AG09309 (cell line): ENCODE results near the gene SMTNL2.

Source experiments
- DNase-seq: peaks from one replicate; pipeline ENCODE4 v3.0.0-alpha.2; 2010; ENCODE audit warnings: low read depth
- H3K4me3 ChIP-seq: 2 replicates; pipeline ENCODE4 v1.5.1; 2011; ENCODE audit warnings: mild to moderate bottlenecking, low read depth, low read length, moderate library complexity; ENCODE audit not compliant: control insufficient read depth
- TF ChIP-seq, protein P1 (sequence below): IDR thresholded peaks from 2 replicates; pipeline ENCODE4 v1.5.1; 2011; ENCODE audit warnings: mild to moderate bottlenecking, low read depth, low read length, inconsistent platforms; ENCODE audit not compliant: insufficient read depth, control insufficient read depth; ENCODE audit errors: missing control alignments

The SMTNL2 gene

DNA sequence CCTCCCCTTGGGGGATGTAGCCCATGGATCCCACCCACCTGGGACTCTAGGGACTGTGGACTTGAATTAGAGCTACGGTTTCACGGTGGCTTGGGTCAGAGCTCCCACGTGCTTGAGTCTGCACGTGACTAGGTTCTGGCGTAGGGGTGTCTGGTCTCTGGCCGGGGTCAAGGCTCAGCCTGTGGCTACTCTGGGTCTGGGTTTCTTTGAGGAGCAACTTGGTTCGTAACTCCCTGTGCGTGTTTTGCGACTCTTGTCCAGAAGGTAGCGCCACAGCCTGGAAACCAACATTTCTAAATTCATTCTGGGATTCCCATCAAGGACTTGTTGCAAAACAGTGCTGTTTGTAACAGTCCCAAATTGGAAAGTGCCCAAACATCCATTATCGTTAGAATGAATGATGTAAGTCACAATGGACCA is 23.5 kb upstream of the SMTNL2 start:
- DNase-seq = no peak

DNA sequence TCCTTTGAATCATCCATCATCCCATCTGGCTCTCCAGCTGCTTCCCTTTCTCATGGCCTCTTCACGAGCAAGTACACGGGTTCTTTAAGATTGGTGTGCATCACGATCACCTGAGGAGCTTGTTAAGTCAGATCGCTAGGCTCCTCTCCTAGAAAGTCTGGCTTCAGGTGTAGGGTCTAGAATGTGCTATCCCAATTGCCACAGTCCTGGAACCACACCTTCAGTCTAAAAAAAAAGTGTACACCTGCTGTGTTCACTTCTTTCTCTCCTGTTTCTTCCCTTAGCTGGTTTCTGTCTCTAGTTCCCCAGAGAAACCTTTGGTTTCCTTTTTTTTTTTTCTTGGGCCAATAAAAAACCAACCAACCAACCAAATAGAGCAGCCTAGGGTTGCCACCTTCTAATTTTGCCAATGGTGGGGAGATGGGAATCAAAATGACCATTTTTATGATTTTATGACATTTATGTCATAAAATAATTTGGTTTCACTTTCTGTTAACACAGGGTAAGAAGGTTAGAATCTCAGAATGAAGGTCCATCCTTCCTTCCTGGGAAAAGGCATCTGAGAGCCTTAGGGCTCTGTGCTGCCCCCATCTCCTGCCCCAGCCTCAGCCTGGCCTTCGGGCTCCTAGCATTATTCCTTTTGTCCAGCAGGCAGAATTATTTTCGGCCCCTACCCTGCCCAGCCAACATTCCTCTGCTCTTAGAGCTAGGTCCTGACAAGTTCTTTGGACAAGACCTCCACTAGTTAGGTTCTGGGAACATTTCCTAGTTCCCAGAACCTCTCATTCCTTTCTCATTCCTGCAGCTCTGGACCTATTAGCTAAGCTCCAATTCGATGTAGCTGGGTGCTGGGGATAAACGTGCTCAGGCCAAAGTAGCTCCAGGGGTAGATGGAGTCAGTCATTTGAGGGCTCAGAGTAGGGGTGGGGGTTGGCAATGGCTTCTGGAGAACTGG is 22.0 kb upstream of the SMTNL2 start:
- TF ChIP-seq, protein P1, sequence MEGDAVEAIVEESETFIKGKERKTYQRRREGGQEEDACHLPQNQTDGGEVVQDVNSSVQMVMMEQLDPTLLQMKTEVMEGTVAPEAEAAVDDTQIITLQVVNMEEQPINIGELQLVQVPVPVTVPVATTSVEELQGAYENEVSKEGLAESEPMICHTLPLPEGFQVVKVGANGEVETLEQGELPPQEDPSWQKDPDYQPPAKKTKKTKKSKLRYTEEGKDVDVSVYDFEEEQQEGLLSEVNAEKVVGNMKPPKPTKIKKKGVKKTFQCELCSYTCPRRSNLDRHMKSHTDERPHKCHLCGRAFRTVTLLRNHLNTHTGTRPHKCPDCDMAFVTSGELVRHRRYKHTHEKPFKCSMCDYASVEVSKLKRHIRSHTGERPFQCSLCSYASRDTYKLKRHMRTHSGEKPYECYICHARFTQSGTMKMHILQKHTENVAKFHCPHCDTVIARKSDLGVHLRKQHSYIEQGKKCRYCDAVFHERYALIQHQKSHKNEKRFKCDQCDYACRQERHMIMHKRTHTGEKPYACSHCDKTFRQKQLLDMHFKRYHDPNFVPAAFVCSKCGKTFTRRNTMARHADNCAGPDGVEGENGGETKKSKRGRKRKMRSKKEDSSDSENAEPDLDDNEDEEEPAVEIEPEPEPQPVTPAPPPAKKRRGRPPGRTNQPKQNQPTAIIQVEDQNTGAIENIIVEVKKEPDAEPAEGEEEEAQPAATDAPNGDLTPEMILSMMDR = no peak
- DNase-seq = no peak
- H3K4me3 ChIP-seq = no peak overlapping the region

More for the DNA sequence above, 23.5 kb upstream of the SMTNL2 start:
- no peak overlapping the region for H3K4me3 ChIP-seq
- TF ChIP-seq, protein P1 = no peak

DNA sequence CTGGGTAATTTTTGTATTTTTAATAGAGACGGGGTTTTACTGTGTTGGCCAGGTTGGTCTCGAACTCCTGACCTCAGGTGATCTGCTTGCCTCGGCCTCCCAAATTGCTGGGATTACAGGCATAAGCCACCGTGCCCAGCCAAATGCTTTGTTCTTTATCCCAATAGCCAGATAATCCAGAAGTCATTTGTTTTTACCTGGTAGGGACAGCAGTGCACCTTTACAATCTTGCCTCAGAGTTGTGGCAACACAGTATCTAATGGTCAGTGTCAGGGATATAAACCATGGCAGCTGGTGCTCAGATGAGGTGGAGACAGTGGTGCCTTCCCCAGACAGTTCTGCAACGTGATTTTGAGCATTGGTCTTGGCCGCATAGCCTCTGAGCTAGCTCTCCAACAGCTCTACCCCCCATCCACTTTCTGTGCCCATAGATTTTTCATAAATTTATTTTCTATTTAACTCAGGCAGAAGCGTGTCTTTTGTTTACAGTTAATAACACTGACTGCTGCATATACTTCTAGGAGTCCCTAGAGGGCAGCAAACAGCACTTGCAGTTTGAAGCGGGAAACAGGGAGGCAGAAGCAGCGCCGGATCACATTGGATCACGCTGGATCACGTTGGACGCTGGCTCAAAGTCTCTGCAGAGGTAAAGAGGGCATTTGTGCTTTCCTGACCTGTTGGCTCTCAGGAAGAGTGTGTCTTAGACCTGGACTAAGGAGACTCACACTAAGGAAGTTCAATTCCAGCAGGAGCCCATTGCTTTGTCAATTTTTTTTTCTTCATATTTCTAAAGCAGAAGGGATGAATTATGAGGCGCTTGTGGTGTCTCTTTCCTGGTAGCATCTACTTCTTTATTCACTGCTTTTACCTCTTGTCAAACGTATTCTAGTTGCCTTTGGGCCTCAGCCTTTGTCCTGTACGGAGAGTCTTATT is 18.9 kb upstream of the SMTNL2 start:
- H3K4me3 ChIP-seq = no peak overlapping the region
- peak; percentile 25 for DNase-seq
- TF ChIP-seq, protein P1 = peak; percentile 90

DNA sequence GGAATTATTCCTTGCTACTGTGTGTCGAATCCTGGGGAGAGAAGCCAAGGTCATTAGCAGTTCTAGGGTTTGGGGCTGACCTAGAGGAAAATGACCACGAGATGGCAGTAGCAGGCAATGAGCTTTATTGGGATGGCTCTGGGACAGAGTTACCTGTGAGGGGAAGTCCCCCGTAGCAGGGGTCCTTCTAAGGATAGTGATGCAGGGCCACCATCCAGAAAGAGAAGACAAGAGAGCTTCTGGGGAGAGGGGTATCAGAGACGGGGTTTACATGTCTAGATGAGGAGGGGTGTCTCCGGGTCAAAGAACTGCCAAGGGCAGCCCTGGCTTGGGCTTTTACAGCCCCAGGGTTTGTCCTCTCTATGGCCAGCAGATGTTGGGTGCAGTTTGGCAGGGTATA is 17.5 kb upstream of the SMTNL2 start:
- TF ChIP-seq, protein P1 = peak; percentile 83
- no peak for DNase-seq
- H3K4me3 ChIP-seq = no peak overlapping the region

DNA sequence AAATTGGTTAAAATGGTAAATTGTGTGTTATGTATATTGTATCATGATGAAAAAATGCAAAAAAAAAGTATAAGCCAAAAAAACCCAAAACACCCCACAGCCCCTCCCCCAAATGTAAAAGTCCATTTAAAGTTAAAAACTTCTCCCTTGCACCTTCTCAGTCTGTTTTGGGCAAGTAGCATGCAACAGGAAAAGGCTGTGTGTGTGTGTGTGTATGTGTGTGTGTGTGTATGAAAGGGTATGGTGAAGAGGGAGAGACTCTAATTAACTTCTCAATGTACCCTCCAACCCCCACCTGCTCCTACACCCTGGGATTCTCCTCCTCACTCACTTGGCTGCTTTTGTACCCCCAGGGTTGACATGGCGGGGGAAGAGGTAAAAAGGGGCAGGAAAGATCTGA is 14.7 kb upstream of the SMTNL2 start:
- no peak overlapping the region for H3K4me3 ChIP-seq
- TF ChIP-seq, protein P1 = no peak
- no peak for DNase-seq

DNA sequence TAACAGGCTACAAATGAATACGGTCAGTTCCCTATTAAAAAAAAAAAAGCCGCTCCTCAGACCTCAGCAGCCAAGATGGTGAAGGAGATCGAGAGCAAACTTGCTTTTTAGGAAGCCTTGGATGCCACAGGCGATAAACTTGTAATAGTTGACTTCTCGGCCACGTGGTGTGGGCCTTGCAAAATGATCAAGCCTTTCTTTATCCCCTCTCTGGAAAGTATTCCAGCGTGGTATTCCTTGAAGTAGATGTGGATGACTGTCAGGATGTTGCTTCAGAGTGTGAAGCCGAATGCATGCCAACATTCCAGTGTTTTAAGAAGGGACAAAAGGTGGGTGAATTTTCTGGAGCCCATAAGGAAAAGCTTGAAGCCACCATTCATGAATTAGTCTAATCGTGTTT is 12.2 kb upstream of the SMTNL2 start:
- TF ChIP-seq, protein P1 = no peak
- H3K4me3 ChIP-seq = no peak overlapping the region
- DNase-seq = no peak
